Erythroblast (primary cell): ENCODE data around the gene PDCD11.

ENCODE experiments used
- DNase-seq, 2 experiments: peaks; one replicate each; lab custom pipeline; 2025; lab: John Stamatoyannopoulos, UW
- GATA1 ChIP-seq: IDR thresholded peaks from 2 replicates; pipeline ENCODE4 v1.6.1; 2011; ENCODE audit warnings: low read depth, mild to moderate bottlenecking, control low read depth, low read length, moderate library complexity
- POLR2A ChIP-seq: IDR thresholded peaks from 2 replicates; pipeline ENCODE4 v1.6.1; 2011; ENCODE audit warnings: mild to moderate bottlenecking, low read length

PDCD11 gene

GRCh38 chr10:103451091-103451813 is 54.8 kb downstream of the PDCD11 start:
- no peak for TF ChIP-seq POLR2A
- TF ChIP-seq GATA1, result no peak
- DNase-seq, result peak in 1 of 2 experiments; percentile 15

- TF ChIP-seq POLR2A (no peak), GATA1 (no peak)
- peak; percentile 25 to 27 for DNase-seq
Measured at GRCh38 chr10:103451831-103452505, 55.5 kb downstream of the PDCD11 start, which contains the start of gene CALHM2. Gene CALHM2 (minus strand): TSS chr10:103452370. CDS start chr10:103449941, 2,429 bp downstream.

GRCh38 chr10:103452506-103453230 is 56.2 kb downstream of the PDCD11 start:
- no peak for DNase-seq
- TF ChIP-seq GATA1 (no peak), POLR2A (no peak)

GRCh38 chr10:103454026-103454425 is 57.6 kb downstream of the PDCD11 start:
- TF ChIP-seq POLR2A, result no peak
- no peak for TF ChIP-seq GATA1
- DNase-seq, result no peak

- DNase-seq, result no peak
- TF ChIP-seq POLR2A (no peak), GATA1 (no peak)
Measured at GRCh38 chr10:103455235-103455634, 58.8 kb downstream of the PDCD11 start.

DNA sequence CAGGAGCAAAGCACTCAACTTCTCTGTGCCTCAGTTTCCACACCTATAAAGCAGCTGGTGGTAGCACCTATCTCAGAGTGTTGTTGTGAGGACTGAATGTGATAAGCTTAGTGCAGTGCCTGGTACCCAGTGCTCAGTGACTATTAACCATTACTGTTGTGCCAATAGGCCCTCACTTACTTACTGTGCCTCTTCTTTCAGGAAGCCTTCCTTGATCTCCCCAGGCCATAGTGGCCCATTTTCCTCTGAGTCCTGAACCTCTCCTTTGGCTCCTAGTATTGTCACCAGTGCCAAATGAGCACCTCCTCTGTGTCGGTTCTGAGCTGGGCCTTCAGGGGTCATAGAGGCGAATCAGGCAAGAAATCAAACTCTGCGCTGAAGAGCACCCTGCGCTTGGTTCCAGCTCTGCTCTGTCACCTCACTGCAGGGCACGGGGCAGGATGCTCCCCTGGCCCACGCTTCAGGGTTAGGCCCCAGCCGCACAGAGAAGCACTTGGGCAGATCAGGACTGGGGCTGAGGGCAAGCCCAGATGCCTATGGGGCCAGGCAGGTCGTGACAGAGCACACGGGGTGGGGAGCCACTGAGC is 59.7 kb downstream of the PDCD11 start:
- TF ChIP-seq GATA1, result no peak
- no peak for TF ChIP-seq POLR2A
- DNase-seq, result no peak

DNA sequence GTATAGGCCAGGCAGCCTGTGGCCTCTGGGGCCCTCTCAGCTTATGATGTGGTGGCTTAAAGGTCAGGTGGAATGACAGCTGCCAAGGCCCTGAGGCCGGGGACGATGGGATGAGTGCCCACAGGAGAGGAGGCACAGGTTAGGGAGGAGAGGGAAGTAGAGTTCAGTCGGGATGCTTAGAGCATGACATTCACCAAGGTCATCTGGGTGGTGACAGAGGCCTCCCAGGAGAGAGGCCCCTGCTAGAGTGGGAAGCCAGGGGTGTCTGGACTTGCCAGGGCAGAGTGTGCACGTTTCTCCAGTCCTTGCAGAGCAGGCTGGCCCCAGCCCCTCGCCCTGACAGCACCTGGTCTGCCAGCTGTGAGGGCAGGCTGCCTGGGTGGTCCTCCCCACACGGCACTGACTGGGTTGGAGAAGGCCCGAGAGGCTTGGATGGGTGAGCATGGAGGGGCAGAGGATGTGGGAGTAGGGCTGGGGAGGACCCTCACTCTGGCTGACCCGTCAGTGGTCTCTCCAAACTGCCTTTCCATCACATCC is 60.8 kb downstream of the PDCD11 start:
- TF ChIP-seq GATA1 (no peak), POLR2A (no peak)
- DNase-seq, result no peak

DNA sequence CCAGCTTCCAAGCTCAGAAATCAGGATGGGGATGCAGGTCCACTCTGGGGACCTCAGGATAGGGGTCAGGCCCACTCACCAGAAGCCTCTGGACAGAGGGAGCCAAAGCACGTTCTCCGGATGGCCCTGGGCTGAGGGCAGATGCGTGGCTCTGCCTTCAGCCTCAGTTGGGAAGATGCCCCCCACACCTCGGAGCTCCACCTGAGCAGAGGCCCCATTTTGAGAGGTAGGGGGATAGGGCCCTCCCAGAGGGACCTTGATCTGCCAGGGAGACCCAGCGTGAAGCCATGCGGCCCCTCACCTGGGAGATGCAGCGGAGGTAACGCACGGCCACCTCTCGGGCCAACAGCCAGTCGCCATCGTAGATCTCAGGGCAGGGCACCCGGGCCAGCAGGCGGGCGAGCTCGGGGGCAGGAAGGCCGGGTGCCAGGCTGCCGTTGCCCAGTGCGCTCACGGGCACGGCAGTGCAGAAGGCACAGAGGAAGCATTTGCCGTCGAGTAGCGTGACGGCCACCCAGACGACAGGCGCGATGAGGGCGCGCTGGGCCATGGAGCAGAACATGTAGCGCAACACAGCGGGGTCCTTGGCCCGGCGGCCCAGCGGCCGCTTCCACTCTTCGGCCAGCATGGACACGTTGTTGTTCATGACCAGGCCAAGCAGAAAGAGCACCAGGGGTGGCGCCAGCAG is 61.6 kb downstream of the PDCD11 start:
- TF ChIP-seq GATA1 (no peak), POLR2A (no peak)
- DNase-seq, result no peak

- DNase-seq, result no peak
- TF ChIP-seq POLR2A (no peak), GATA1 (no peak)
Measured at GRCh38 chr10:103458720-103459119, 62.3 kb downstream of the PDCD11 start, which contains the start of gene CALHM1. Gene CALHM1 (minus strand): TSS chr10:103458900. CDS start chr10:103458751, 149 bp downstream.

GRCh38 chr10:103459615-103460014 is 63.2 kb downstream of the PDCD11 start:
- DNase-seq, result no peak
- TF ChIP-seq POLR2A (no peak), GATA1 (no peak)

DNA sequence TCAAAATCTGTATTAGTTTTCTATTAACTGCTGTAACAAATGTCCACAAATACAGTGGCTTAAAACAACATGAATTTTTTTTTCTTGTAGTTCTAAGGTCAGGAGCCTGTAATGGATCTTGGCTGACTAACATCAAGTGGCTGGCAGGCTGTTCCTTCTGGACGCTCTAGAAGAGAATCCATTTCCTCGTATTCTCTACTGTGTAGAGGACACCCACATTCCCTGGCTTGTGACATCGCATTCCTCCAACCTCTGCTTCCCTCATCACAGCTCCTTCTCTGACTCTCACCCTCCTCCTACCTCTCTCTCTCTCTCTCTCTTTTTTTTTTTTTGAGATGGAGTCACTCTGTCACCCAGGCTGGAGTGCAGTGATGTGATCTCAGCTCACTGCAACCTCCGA is 67.1 kb downstream of the PDCD11 start:
- no peak for DNase-seq
- TF ChIP-seq POLR2A (no peak), GATA1 (no peak)

GRCh38 chr10:103465411-103466179 is 69.2 kb downstream of the PDCD11 start:
- no peak for TF ChIP-seq POLR2A
- TF ChIP-seq GATA1, result no peak
- DNase-seq, result no peak
